Endothelial cell (in vitro differentiated cells): ENCODE measurements around the gene PRDM15. TPM values are rescaled to one million over a fixed set of nuclear protein-coding genes. Genes with fewer than 3 reads are reported as not detected.

Experiments
- DNase-seq: peaks from one replicate; pipeline ENCODE4 v3.0.0; 2021; ENCODE audit warnings: low spot score
- H3K27ac Mint-ChIP-seq: one replicate; pipeline ENCODE4 v1.8.0; 2021; ENCODE audit warnings: mixed read lengths, inconsistent platforms; ENCODE audit not compliant: unreplicated experiment
- H3K27me3 Mint-ChIP-seq: one replicate; pipeline ENCODE4 v1.8.0; 2021; ENCODE audit warnings: mild to moderate bottlenecking, moderate library complexity, mixed read lengths, inconsistent platforms; ENCODE audit not compliant: unreplicated experiment
- H3K36me3 Mint-ChIP-seq: one replicate; pipeline ENCODE4 v1.8.0; 2021; ENCODE audit warnings: mild to moderate bottlenecking, low read depth, mixed read lengths, inconsistent platforms; ENCODE audit not compliant: unreplicated experiment
- H3K4me1 Mint-ChIP-seq: one replicate; pipeline ENCODE4 v1.8.0; 2021; ENCODE audit warnings: mild to moderate bottlenecking, mixed read lengths, inconsistent platforms; ENCODE audit not compliant: unreplicated experiment
- H3K4me3 Mint-ChIP-seq: one replicate; pipeline ENCODE4 v1.8.0; 2021; ENCODE audit warnings: mild to moderate bottlenecking, mixed read lengths, inconsistent platforms; ENCODE audit not compliant: unreplicated experiment
- H3K9me3 Mint-ChIP-seq: one replicate; pipeline ENCODE4 v1.8.0; 2021; ENCODE audit warnings: mixed read lengths, inconsistent platforms; ENCODE audit not compliant: unreplicated experiment
- CTCF ChIP-seq: fragments of 200-600 bp; sonication (generic); IDR thresholded peaks from one replicate; pipeline ENCODE4 v1.5.0; 2021; ENCODE audit warnings: antibody characterized with exemption; ENCODE audit not compliant: unreplicated experiment
- long read RNA-seq: library from polyadenylated mRNA; unstranded; transcript quantifications from one replicate; pipeline ENCODE4 v2.0.0, GENCODE V29; 2020; ENCODE audit not compliant: unreplicated experiment
- total RNA-seq: library from RNA; stranded (reverse); fragmentation: NEBNext Ultra II Directional; extraction: Animal tissue kit (Norgen Biotek cat#: 25700); gene quantifications from one replicate; pipeline ENCODE4 v1.2.1, GENCODE V29; 2021; ENCODE audit not compliant: unreplicated experiment

PRDM15 gene
- 7.5 TPM for total RNA-seq
- long read RNA-seq: 0 reads

GRCh38 chr21:41879190-41879998, at the start of gene PRDM15:
TSS of gene PRDM15 (minus strand) at chr21:41879344. CDS start at chr21:41860363, 18,981 bp downstream.
- Mint-ChIP-seq H3K9me3 (no peaks in the 10 kb centered on the region), H3K36me3 (peaks cover 5% of the 10 kb centered on the region), H3K4me3 (peak within 1 kb of the TSS; percentile 93), H3K27me3 (peaks cover 13% of the 10 kb centered on the region), H3K27ac (peak within 1 kb of the TSS; percentile 92), H3K4me1 (peaks cover 3% of the 10 kb centered on the region)
- DNase-seq: peak; percentile 84
- no peak for TF ChIP-seq CTCF

GRCh38 chr21:41928621-41929220, 49.6 kb upstream of the PRDM15 start:
- H3K9me3 Mint-ChIP-seq: no peaks in the 10 kb centered on the region

GRCh38 chr21:41927727-41928409, 48.7 kb upstream of the PRDM15 start:
- Mint-ChIP-seq H3K27me3 (peaks cover 1% of the 10 kb centered on the region), H3K4me1 (peaks cover 13% of the 10 kb centered on the region), H3K27ac (no peak overlapping the region), H3K36me3 (no peaks in the 10 kb centered on the region), H3K4me3 (no peak overlapping the region), H3K9me3 (no peaks in the 10 kb centered on the region)
- no peak for DNase-seq
- TF ChIP-seq CTCF: no peak

More at GRCh38 chr21:41928621-41929220, 49.6 kb upstream of the PRDM15 start:
- H3K4me3 Mint-ChIP-seq: no peak overlapping the region
- peaks cover 1% of the 10 kb centered on the region for H3K27me3 Mint-ChIP-seq
- no peak for TF ChIP-seq CTCF
- no peak for DNase-seq
- H3K4me1 Mint-ChIP-seq: peaks cover 15% of the 10 kb centered on the region
- H3K27ac Mint-ChIP-seq: no peak overlapping the region
- no peaks in the 10 kb centered on the region for H3K36me3 Mint-ChIP-seq

- no peak overlapping the region for H3K4me3 Mint-ChIP-seq
- no peak for DNase-seq
- no peak for TF ChIP-seq CTCF
- no peak overlapping the region for H3K27ac Mint-ChIP-seq
- H3K4me1 Mint-ChIP-seq: peaks cover 13% of the 10 kb centered on the region
- H3K36me3 Mint-ChIP-seq: no peaks in the 10 kb centered on the region
- H3K27me3 Mint-ChIP-seq: peaks cover 1% of the 10 kb centered on the region
- H3K9me3 Mint-ChIP-seq: no peaks in the 10 kb centered on the region
These were observed 47.6 kb upstream of the PRDM15 start for GRCh38 chr21:41926807-41927171.
